Lower lobe of right lung (tissue), 2 donors: Measurements from ENCODE around the gene CHCHD10. TPM values are rescaled to one million over a fixed set of nuclear protein-coding genes. Genes with fewer than 3 reads are reported as not detected.

Experiments
- ATAC-seq, 2 donors: fragments of 200-7000 bp; cut with Tn5 transposase; one replicate each; pipeline ENCODE4 v1.9.1; 2020 to 2022; ENCODE audit warnings: mild to moderate bottlenecking in 2 of 2, moderate library complexity in 2 of 2
- DNase-seq: peaks from one replicate; pipeline ENCODE4 v3.0.0-alpha.2; 2020
- H3K27ac ChIP-seq: fragments of 200-600 bp; one replicate; pipeline ENCODE4 v1.8.0; 2022
- H3K27me3 ChIP-seq: fragments of 200-600 bp; one replicate; pipeline ENCODE4 v1.8.0; 2022; ENCODE audit warnings: low read depth
- H3K36me3 ChIP-seq: fragments of 200-600 bp; one replicate; pipeline ENCODE4 v1.8.0; 2022; ENCODE audit warnings: mild to moderate bottlenecking
- H3K4me1 ChIP-seq: fragments of 200-600 bp; one replicate; pipeline ENCODE4 v1.8.0; 2022
- H3K4me3 ChIP-seq: fragments of 200-600 bp; one replicate; pipeline ENCODE4 v1.8.0; 2022; ENCODE audit warnings: mild to moderate bottlenecking
- H3K9me3 ChIP-seq: fragments of 200-600 bp; one replicate; pipeline ENCODE4 v1.8.0; 2022
- CTCF ChIP-seq: fragments of 200-600 bp; IDR thresholded peaks from one replicate; pipeline ENCODE4 v1.8.0; 2022; ENCODE audit warnings: antibody characterized with exemption, mild to moderate bottlenecking
- intact Hi-C: fragments of 100-400 bp; cut with DNase I; formaldehyde crosslinking; loops from one replicate; pipeline ENCODE4 v1.11.0; 2022
- total RNA-seq: library from RNA; stranded (reverse); fragmentation: NEBNext Ultra II Directional; extraction: Animal tissue kit (Norgen Biotek cat#: 25700); gene quantifications from one replicate; pipeline ENCODE4 v1.2.1, GENCODE V29; 2021
- donor health status: DM: no; HTN: yes; CAD: no; lungs with severe emphysema.

Gene CHCHD10
- total RNA-seq, 1 donor from 2014 or later, result 114 TPM

GRCh38 chr22:23806837-23807236 is 39.1 kb upstream of the CHCHD10 start:
- ATAC-seq (no peak), DNase-seq (no peak)
- Histone ChIP-seq H3K9me3 (no peaks in the 10 kb centered on the region), H3K4me1 (no peaks in the 10 kb centered on the region), H3K27me3 (no peaks in the 10 kb centered on the region), H3K27ac (no peak overlapping the region), H3K36me3 (peaks cover 92% of the 10 kb centered on the region), H3K4me3 (no peak overlapping the region)
- intact Hi-C loops, result no loop called here
- no peak for TF ChIP-seq CTCF

DNA sequence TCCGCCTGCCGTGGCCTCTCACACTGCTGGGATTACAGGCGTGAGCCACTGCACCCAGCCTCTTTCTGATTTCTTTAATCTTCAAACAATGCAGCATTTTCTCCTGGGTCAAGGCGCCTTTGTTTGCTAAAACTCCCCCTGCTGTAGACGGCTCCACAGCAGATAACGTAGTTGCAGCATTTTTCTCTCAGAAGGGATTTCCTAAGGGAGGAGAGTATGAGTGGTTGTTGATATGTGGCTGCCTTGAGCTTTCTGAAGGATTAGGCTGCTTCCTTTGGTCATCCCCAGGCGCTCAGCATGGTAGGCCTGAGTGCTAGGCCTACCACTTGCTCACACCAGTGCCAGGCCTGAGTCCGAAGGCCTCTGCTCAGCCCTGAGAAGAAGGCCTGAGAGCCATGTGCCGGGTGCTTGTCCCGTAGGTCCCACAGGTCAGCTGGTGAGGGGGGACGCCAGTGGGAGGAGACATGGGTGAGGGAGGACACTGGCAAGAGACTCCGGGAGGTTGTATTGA is 37.1 kb upstream of the CHCHD10 start:
- intact Hi-C loops, result no loop called here

GRCh38 chr22:23803001-23803819 is 35.4 kb upstream of the CHCHD10 start:
- DNase-seq, result peak; percentile 27
- H3K9me3 ChIP-seq, result no peaks in the 10 kb centered on the region
- no peak overlapping the region for H3K4me3 ChIP-seq
- no peak overlapping the region for H3K27ac ChIP-seq
- H3K27me3 ChIP-seq, result no peaks in the 10 kb centered on the region
- no peaks in the 10 kb centered on the region for H3K4me1 ChIP-seq
- no peak for ATAC-seq
- no peak for TF ChIP-seq CTCF
- intact Hi-C loops, result no loop called here
- H3K36me3 ChIP-seq, result peaks cover 94% of the 10 kb centered on the region

More for the DNA sequence above, 37.1 kb upstream of the CHCHD10 start:
- Histone ChIP-seq H3K36me3 (peaks cover 92% of the 10 kb centered on the region), H3K4me1 (no peaks in the 10 kb centered on the region), H3K27ac (no peak overlapping the region), H3K27me3 (no peaks in the 10 kb centered on the region), H3K9me3 (no peaks in the 10 kb centered on the region), H3K4me3 (no peak overlapping the region)
- ATAC-seq, result no peak
- no peak for TF ChIP-seq CTCF
- DNase-seq, result peak; percentile 26

- Histone ChIP-seq H3K9me3 (no peaks in the 10 kb centered on the region), H3K27ac (no peak overlapping the region), H3K27me3 (no peaks in the 10 kb centered on the region), H3K36me3 (peaks cover 92% of the 10 kb centered on the region), H3K4me3 (no peak overlapping the region), H3K4me1 (no peaks in the 10 kb centered on the region)
- TF ChIP-seq CTCF, result no peak
- ATAC-seq (no peak), DNase-seq (peak; percentile 15)
- intact Hi-C loops, result no loop called here
Measured at GRCh38 chr22:23801886-23802377, 34.2 kb upstream of the CHCHD10 start.

- Histone ChIP-seq H3K4me1 (no peaks in the 10 kb centered on the region), H3K27me3 (no peaks in the 10 kb centered on the region), H3K9me3 (no peaks in the 10 kb centered on the region), H3K4me3 (no peak overlapping the region), H3K36me3 (peaks cover 90% of the 10 kb centered on the region), H3K27ac (no peak overlapping the region)
- intact Hi-C loops, result no loop called here
- TF ChIP-seq CTCF, result no peak
- ATAC-seq, result no peak
- peak; percentile 19 for DNase-seq
Measured at GRCh38 chr22:23801238-23801821, 33.6 kb upstream of the CHCHD10 start.
